Erythroblast (primary cell): ENCODE results near the gene TPSB2.

Experiments used
- GATA1 ChIP-seq: IDR thresholded peaks from 2 replicates; pipeline ENCODE4 v1.6.1; 2011; ENCODE audit warnings: low read depth, mild to moderate bottlenecking, control low read depth, low read length, moderate library complexity
- POLR2A ChIP-seq: IDR thresholded peaks from 2 replicates; pipeline ENCODE4 v1.6.1; 2011; ENCODE audit warnings: mild to moderate bottlenecking, low read length

DNA sequence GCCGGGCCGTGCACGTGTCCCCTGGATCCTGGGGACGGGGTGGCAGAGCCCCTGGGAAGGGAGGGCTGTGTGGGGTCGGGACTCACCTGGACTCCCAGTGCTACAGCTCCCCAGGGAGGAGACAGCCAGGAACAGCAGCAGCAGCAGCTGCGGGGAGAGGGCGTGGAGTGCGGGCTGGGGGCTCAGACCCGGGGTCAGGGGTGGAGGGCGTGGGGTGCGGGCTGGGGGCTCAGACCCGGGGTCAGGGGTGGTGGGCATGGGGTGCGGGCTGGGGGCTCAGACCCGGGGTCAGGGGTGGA, 46.5 kb upstream of the TPSB2 start:
- TF ChIP-seq POLR2A (no peak), GATA1 (no peak)
